OCI-LY7 (cell line): ENCODE measurements around the gene BSG.

Experiments used
- EZH2phosphoT487 ChIP-seq: fragments of 200-600 bp; sonication (generic); IDR thresholded peaks from 2 replicates; pipeline ENCODE4 v1.6.1; 2018; ENCODE audit warnings: low read depth, borderline replicate concordance, mild to moderate bottlenecking, mixed run types, antibody characterized with exemption, low read length, moderate library complexity, mixed read lengths
- TF ChIP-seq, protein P1 (sequence below): fragments of 200-600 bp; sonication (generic); conservative IDR thresholded peaks from 2 replicates; pipeline ENCODE4 v1.5.1; 2014; ENCODE audit warnings: mild to moderate bottlenecking, antibody characterized with exemption, low read length, moderate library complexity, mixed read lengths

- TF ChIP-seq, protein P1, sequence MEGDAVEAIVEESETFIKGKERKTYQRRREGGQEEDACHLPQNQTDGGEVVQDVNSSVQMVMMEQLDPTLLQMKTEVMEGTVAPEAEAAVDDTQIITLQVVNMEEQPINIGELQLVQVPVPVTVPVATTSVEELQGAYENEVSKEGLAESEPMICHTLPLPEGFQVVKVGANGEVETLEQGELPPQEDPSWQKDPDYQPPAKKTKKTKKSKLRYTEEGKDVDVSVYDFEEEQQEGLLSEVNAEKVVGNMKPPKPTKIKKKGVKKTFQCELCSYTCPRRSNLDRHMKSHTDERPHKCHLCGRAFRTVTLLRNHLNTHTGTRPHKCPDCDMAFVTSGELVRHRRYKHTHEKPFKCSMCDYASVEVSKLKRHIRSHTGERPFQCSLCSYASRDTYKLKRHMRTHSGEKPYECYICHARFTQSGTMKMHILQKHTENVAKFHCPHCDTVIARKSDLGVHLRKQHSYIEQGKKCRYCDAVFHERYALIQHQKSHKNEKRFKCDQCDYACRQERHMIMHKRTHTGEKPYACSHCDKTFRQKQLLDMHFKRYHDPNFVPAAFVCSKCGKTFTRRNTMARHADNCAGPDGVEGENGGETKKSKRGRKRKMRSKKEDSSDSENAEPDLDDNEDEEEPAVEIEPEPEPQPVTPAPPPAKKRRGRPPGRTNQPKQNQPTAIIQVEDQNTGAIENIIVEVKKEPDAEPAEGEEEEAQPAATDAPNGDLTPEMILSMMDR, result peak; percentile 35; the same call in 1 of the 2 replicates
- no peak for TF ChIP-seq EZH2phosphoT487
Observed at GRCh38 chr19:531009-531752, 41.2 kb upstream of the BSG start.
